Stomach smooth muscle (tissue), 2 donors: ENCODE results near the gene CD27.
"Not testable (repeated sequence)": the region's sequence is repeated elsewhere in the genome, so short reads cannot be mapped to it uniquely, and the experiment has no call there.

Experiments
- H3K27ac ChIP-seq: one replicate; pipeline ENCODE4 v1.7.0; 2013; ENCODE audit warnings: mild to moderate bottlenecking, low read length, inconsistent platforms
- H3K27me3 ChIP-seq, 2 donors: one replicate each; pipeline ENCODE4 v1.7.0; 2013; ENCODE audit warnings: low read length in 2 of 2; ENCODE audit not compliant: insufficient read depth in 2 of 2, control insufficient read depth in 1 of 2
- H3K36me3 ChIP-seq, 2 donors: one replicate each; pipeline ENCODE4 v1.7.0; 2013; ENCODE audit warnings: low read length in 2 of 2; ENCODE audit not compliant: control insufficient read depth in 2 of 2, insufficient read depth in 2 of 2
- H3K4me1 ChIP-seq: one replicate; pipeline ENCODE4 v1.7.0; 2013; ENCODE audit warnings: low read length; ENCODE audit not compliant: control insufficient read depth, insufficient read depth
- H3K4me3 ChIP-seq, 2 donors: one replicate each; pipeline ENCODE4 v1.7.0; 2013; ENCODE audit warnings: low read length in 2 of 2
- H3K9ac ChIP-seq, 2 donors: one replicate each; pipeline ENCODE4 v1.7.0; 2013; ENCODE audit warnings: low read length in 2 of 2, mild to moderate bottlenecking in 1 of 2
- H3K9me3 ChIP-seq, 2 donors: one replicate each; pipeline ENCODE4 v1.7.0; 2013; ENCODE audit warnings: low read length in 2 of 2; ENCODE audit not compliant: control insufficient read depth in 2 of 2
- donor health status: healthy.
- donor health status: Pancreatic carcinoma.

CD27 gene

DNA sequence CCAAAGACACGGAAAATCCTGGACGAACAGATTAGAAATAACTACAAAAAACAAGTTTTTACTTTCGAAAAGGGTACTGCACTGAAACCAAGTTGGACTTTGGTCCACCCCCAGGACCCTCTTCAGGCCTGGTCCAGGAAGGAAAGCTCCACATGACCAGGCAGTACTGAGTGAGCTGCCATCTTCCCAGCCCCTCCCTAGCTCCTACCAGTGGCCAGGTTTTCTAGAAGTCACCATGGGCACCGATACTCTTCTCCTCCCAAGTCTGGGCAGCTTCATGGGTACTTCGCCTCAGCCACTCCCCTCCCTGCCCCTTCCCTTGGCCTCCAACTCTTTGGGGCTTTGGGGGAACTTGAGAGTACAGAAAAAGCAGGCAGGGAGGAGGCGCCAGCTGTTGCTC is 19.1 kb downstream of the CD27 start:
- Histone ChIP-seq H3K4me1 (peaks cover 21% of the 10 kb centered on the region), H3K9me3 (no peaks in the 10 kb centered on the region), H3K27ac (no peak overlapping the region), H3K9ac (no peak overlapping the region), H3K4me3 (no peak overlapping the region), H3K36me3 (peaks cover 59 to 67% of the 10 kb centered on the region in 2 donors), H3K27me3 (no peaks in the 10 kb centered on the region)

DNA sequence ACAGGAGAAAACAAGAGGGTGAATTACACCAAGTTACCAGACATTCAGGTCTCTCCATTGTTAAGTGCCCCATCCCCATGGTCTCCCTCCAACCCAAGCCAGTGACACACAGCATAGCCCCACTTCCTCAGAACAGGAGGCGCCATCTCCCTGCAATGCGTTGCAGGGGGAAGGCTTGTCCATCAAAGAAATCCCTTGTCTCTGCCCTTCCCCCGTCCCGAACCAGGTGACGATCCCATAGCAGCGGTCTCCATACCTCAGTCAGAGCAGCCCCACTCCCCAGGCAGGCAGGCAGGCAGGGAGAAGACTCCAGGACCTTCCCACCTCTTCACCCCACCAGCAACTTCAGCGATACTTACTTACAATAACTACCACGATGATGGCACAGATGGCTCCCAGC is 19.8 kb downstream of the CD27 start:
- peaks cover 54 to 61% of the 10 kb centered on the region in 2 donors for H3K36me3 ChIP-seq
- H3K9me3 ChIP-seq, result no peaks in the 10 kb centered on the region
- H3K4me3 ChIP-seq, result no peak overlapping the region
- no peaks in the 10 kb centered on the region for H3K27me3 ChIP-seq
- H3K4me1 ChIP-seq, result peaks cover 27% of the 10 kb centered on the region
- H3K27ac ChIP-seq, result peak overlapping the region; percentile 49
- peak overlapping the region in 1 of 2 donors; percentile 29 for H3K9ac ChIP-seq

DNA sequence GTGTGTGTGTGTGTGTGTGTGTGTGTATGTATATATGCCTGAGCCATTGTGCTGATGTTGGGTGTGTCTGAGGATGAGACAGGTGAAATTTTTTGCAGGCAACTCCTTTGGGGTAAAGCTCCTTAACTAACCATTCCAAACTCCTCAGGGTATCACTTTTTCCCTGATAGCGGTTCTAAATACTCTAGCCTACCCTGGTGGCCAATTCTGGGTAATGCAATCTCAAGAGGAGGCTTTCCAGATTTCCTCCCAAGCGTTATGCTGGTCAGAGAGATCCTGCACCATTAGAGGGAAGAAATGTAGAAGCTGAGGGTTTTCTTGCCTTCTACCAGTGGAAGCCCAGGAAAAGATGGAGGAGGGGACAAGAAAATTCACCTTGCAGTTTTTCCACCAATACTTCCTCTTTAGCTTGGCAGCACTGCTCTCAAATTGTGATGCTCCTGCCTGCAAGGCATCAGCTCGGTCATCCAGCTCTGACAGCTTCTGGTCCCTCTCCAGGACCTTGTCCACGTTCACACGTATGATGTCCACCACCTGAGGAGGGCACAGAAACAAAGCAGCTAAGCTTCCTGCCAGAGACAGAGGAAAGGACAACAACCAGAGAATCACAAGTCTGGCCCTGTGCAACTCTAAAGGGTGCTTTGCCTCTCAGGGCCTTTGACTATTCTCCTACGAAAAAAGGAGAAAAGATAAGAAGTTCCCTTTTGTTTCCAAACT is 20.9 kb downstream of the CD27 start:
- Histone ChIP-seq H3K27me3 (no peaks in the 10 kb centered on the region), H3K27ac (peak overlapping the region; percentile 24), H3K9me3 (no peaks in the 10 kb centered on the region), H3K4me1 (peaks cover 27% of the 10 kb centered on the region), H3K9ac (peak overlapping the region in 1 of 2 donors; percentile 51), H3K36me3 (peaks cover 51 to 53% of the 10 kb centered on the region in 2 donors), H3K4me3 (no peak overlapping the region)

DNA sequence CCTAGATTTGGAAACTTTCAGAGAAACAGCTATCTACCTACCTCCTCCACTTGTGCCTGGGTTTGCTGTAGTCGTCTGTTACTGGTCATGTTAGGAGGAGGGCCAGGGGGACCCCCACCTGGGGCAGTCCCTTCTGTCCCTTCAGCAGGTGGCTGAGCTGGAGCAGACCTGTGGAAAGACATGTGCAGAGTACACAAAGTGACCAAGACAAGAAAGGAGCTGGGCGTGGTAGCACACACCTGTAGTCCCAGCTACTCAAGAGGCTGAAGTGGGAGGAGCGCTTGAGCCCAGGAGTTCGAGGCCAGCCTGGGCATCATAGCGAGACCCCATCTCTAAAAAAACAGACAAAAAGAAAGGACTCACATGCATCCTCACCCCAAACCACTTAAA is 21.4 kb downstream of the CD27 start:
- peak overlapping the region; percentile 24 for H3K27ac ChIP-seq
- H3K9me3 ChIP-seq, result no peaks in the 10 kb centered on the region
- H3K27me3 ChIP-seq, result no peaks in the 10 kb centered on the region
- H3K36me3 ChIP-seq, result peaks cover 46 to 47% of the 10 kb centered on the region in 2 donors
- peaks cover 25% of the 10 kb centered on the region for H3K4me1 ChIP-seq
- no peak overlapping the region for H3K4me3 ChIP-seq
- no peak overlapping the region for H3K9ac ChIP-seq

DNA sequence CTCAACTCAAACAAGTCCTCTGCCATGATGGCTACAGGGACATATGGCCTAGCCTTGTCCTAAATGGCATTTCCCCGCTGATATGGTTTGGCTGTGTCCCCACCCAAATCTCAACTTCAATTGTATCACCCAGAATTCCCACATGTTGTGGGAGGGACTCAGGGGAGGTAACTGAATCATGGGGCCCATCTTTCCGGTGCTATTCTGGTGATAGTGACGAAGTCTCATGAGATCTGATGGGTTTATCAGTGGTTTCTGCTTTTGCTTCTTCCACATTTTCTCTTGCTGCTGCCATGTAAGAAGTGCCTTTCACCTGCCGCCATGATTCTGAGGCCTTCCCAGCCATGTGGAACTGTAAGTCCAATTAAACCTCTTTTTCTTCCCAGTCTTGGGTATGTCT is 22.0 kb downstream of the CD27 start:
- H3K27ac ChIP-seq, H3K9me3 ChIP-seq, H3K4me3 ChIP-seq, H3K9ac ChIP-seq, H3K27me3 ChIP-seq: not testable (repeated sequence)
- peaks cover 41% of the 10 kb centered on the region in 2 donors for H3K36me3 ChIP-seq
- peaks cover 28% of the 10 kb centered on the region for H3K4me1 ChIP-seq

DNA sequence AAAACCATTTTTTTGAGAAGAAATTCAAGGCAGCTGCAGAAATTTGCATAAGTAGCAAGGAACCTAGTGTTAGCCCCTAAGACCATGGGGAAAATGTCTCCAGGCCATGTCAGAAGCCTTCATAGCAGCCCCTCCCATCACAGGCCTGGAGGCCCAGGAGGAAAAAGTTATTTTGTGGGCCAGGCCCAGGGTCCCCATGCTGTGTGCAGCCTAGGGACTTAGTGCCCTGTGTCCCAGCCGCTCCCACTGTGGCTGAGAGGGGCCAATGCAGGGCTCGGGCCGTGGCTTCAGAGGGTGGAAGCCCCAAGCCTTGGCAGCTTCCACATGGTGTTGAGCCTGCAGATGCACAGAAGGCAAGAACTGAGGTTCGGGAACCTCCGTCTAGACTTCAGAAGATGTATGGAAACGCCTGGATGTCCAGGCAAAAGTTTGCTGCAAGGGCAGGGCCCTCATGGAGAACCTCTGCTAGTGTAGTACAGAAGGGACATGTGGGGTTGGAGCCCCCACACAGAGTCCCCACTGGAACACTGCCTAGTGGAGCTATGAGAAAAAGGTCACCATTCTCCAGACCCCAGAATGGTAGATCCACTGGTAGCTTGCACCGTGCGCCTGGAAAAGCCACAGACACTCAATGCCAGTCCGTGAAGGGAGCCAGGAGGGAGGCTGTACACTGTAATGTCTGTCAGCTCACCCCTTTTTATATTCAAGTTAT is 23.0 kb downstream of the CD27 start:
- not testable (repeated sequence) for H3K4me3 ChIP-seq, H3K9me3 ChIP-seq, H3K9ac ChIP-seq, H3K27ac ChIP-seq, H3K27me3 ChIP-seq
- H3K36me3 ChIP-seq, result peaks cover 31 to 33% of the 10 kb centered on the region in 2 donors
- H3K4me1 ChIP-seq, result peaks cover 28% of the 10 kb centered on the region

DNA sequence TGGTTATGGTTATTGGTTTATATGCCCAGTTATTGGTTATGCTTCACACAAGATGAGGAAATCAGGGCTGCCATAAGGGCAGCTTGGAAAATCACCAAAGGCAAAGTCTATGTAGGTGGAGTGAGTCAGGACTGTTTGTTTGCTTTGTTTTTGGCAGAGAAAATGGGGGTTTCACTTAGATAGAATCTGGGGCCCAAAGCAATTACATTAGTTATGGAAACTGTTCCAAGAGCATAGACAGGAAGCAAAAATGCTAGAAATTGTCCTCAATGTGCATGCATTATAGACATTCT is 23.5 kb downstream of the CD27 start:
- Histone ChIP-seq H3K4me3 (peak overlapping the region in 1 of 2 donors; percentile 87), H3K4me1 (peaks cover 25% of the 10 kb centered on the region), H3K9me3 (no peaks in the 10 kb centered on the region), H3K36me3 (peaks cover 26 to 28% of the 10 kb centered on the region in 2 donors), H3K27me3 (no peaks in the 10 kb centered on the region), H3K9ac (no peak overlapping the region), H3K27ac (no peak overlapping the region)

DNA sequence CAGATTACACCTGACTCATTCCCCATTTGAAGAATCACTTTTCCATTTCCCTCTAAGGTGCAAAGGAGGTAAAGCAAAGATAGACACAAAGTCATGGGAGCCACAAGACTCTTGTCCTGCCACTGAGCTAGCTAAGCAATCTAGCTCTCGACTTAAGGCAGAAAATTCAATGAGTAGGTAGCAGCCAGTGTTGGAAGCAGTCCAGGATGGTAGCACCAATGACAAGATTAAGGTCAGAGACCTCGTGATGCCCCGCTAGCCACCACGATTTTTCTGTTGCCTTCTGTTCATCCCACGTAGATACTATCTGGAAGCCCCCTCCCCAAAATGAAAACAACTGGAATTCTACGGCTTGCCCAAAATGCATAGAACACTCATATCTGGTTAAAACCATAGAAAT is 24.3 kb downstream of the CD27 start:
- H3K9me3 ChIP-seq, result no peaks in the 10 kb centered on the region
- no peak overlapping the region for H3K27ac ChIP-seq
- peaks cover 19 to 20% of the 10 kb centered on the region in 2 donors for H3K36me3 ChIP-seq
- peak overlapping the region; percentile 13 to 51 for H3K9ac ChIP-seq
- peak overlapping the region; percentile 87 to 90 for H3K4me3 ChIP-seq
- peaks cover 21% of the 10 kb centered on the region for H3K4me1 ChIP-seq
- H3K27me3 ChIP-seq, result no peaks in the 10 kb centered on the region

DNA sequence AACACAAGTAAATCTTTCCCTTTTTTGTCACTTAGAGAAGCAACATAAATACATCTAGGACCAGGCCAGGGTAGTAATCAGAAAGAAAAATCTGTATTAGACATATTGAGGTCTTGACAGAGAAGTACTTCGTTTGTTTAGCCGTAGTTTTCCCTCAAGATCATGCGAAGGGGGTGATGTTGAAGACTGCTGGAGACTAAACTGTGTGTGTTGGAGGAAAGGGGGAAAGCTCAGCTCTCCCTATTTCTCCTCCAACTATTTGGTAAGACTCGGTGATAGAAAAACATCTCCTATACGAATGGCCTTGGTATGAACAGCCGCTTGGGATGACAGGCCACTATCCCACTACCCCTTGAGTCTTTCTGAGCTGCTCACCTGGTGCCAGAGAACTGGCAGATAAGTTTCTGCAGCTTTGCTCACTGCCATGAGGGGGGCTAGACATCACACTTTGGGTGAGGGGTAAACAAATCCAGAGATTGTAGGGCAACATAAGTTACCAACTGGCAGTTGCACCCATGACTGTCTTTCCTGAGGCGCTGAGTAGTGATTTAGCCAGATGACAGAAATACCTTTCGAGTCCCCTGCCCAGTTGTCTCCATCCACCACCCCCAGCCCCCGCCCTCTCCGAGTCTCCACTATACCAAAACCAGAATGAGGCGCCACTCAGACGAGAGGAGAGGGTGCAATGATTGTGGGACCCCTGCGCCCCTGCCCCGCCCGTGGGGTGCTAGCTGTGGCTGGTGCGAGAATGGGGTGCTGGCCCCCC is 25.0 kb downstream of the CD27 start:
- Histone ChIP-seq H3K9me3 (no peaks in the 10 kb centered on the region), H3K9ac (peak overlapping the region; percentile 51 to 79), H3K4me3 (peak overlapping the region; percentile 87 to 90), H3K4me1 (peaks cover 20% of the 10 kb centered on the region), H3K27me3 (no peaks in the 10 kb centered on the region), H3K27ac (peak overlapping the region; percentile 88), H3K36me3 (peaks cover 12 to 13% of the 10 kb centered on the region in 2 donors)

DNA sequence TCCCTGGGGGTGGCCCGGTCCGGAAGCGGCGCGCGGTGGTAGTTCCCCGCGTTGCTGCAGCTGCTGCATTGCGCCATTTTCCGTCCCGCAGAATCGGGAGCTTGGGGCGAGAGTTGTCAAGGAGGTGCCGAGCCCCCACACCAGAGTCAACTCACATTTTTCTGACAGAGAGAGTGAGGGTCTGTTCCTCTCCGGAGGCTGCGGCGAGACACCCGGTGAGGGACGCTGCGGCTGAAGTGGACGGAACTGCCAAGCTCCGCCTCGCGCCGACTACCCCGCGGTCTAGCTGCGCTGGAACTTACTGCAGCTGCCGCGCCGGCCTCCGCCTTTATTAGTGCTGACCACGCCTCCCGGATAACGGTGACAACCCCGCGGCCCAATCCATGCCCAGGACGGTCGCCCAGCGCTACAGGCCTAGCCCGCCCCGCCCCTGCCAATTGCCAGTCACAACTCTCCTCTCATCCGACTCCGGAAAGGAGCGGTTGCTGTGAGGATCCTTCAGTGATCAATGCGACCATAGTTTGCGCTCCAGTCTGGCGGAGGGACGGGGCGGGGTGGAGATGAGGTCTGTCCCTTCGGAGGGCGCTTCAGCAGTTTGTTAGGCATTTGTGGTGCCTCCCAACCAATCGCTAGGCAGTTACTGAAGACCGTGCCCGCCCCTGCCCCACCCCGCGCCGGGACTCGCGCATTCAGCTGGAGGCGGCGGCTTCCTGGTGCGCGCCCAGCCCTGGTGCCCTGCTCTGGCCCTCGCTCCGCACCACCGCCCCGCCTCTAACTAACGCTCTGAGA is 25.8 kb downstream of the CD27 start, which contains the start of gene VAMP1:
TSS of gene VAMP1 (minus strand) at position 303 of the 789 bp plus-strand sequence. CDS start at position 157, 146 bp downstream.
- Histone ChIP-seq H3K4me1 (peaks cover 20% of the 10 kb centered on the region), H3K9me3 (no peaks in the 10 kb centered on the region), H3K36me3 (peaks cover 9% of the 10 kb centered on the region in 2 donors)

More for the DNA sequence above, 25.8 kb downstream of the CD27 start, which contains the start of gene VAMP1:
- no peaks in the 10 kb centered on the region for H3K27me3 ChIP-seq
- peak within 1 kb of the TSS; percentile 51 to 84 for H3K9ac ChIP-seq
- H3K27ac ChIP-seq, result peak within 1 kb of the TSS; percentile 88
- H3K4me3 ChIP-seq, result peak within 1 kb of the TSS; percentile 87 to 90
